SJCRH30 (cell line): Measurements from ENCODE around the gene RAB7B. TPM values are rescaled to one million over a fixed set of nuclear protein-coding genes. Genes with fewer than 3 reads are reported as not detected.

Experiments
- DNase-seq, 2 experiments: peaks; one replicate each; pipeline ENCODE4 v3.0.0-alpha.2; 2015 to 2020
- H3K27ac ChIP-seq: fragments of 250-450 bp; sonication (Bioruptor Pico); 2 replicates; pipeline ENCODE4 v1.5.1; 2020; ENCODE audit warnings: mild to moderate bottlenecking, moderate library complexity
- H3K27me3 ChIP-seq: fragments of 250-450 bp; sonication (Bioruptor Pico); 2 replicates; pipeline ENCODE4 v1.5.1; 2020; ENCODE audit warnings: mild to moderate bottlenecking, moderate library complexity
- H3K36me3 ChIP-seq: fragments of 250-450 bp; sonication (Bioruptor Pico); 2 replicates; pipeline ENCODE4 v1.5.1; 2020; ENCODE audit warnings: mild to moderate bottlenecking, moderate library complexity
- H3K4me1 ChIP-seq: fragments of 250-450 bp; sonication (Bioruptor Pico); 2 replicates; pipeline ENCODE4 v1.5.1; 2020; ENCODE audit warnings: mild to moderate bottlenecking, moderate library complexity
- H3K4me3 ChIP-seq: fragments of 250-450 bp; sonication (Bioruptor Pico); 2 replicates; pipeline ENCODE4 v1.5.1; 2020; ENCODE audit warnings: mild to moderate bottlenecking, moderate library complexity
- H3K9me3 ChIP-seq: fragments of 250-450 bp; sonication (Bioruptor Pico); replicated peaks from 2 replicates; pipeline ENCODE4 v1.5.1; 2020; ENCODE audit warnings: mild to moderate bottlenecking, moderate library complexity
- total RNA-seq: library from RNA; depleted of rRNA; stranded (reverse); fragments of >200 nt; shearing (Covaris generic); gene quantifications from 2 replicates; pipeline ENCODE4 v1.2.3, GENCODE V29; 2014

RAB7B gene
- total RNA-seq, 1 experiment from 2014 or later = not detected

- H3K27me3 ChIP-seq = 0 out of 2 replicates have a peak, but pooled peaks cover 5% of the 10 kb centered on the region
- no peaks in the 10 kb centered on the region for H3K9me3 ChIP-seq
- H3K27ac ChIP-seq = no peak overlapping the region
- no peaks in the 10 kb centered on the region for H3K36me3 ChIP-seq
- no peak overlapping the region for H3K4me3 ChIP-seq
- peaks cover 8% of the 10 kb centered on the region; the same call in 1 of the 2 replicates for H3K4me1 ChIP-seq
- DNase-seq = no peak
Measured at GRCh38 chr1:205963352-205964155, 39.6 kb downstream of the RAB7B start.

- Histone ChIP-seq H3K9me3 (no peaks in the 10 kb centered on the region), H3K27me3 (0 out of 2 replicates have a peak, but pooled peaks cover 5% of the 10 kb centered on the region), H3K36me3 (no peaks in the 10 kb centered on the region), H3K4me3 (no peak overlapping the region), H3K27ac (no peak overlapping the region), H3K4me1 (peaks cover 8% of the 10 kb centered on the region; the same call in 1 of the 2 replicates)
- DNase-seq = no peak
Measured at GRCh38 chr1:205962821-205963221, 40.4 kb downstream of the RAB7B start.

- Histone ChIP-seq H3K27me3 (0 out of 2 replicates have a peak, but pooled peaks cover 5% of the 10 kb centered on the region), H3K27ac (no peak overlapping the region), H3K9me3 (no peaks in the 10 kb centered on the region), H3K4me1 (peaks cover 8% of the 10 kb centered on the region; the same call in 1 of the 2 replicates), H3K36me3 (no peaks in the 10 kb centered on the region), H3K4me3 (no peak overlapping the region)
- DNase-seq = no peak
Measured at GRCh38 chr1:205961991-205962820, 41.0 kb downstream of the RAB7B start.

GRCh38 chr1:205961405-205961804 lies 41.8 kb downstream of the RAB7B start:
- Histone ChIP-seq H3K4me1 (peaks cover 8% of the 10 kb centered on the region; the same call in 1 of the 2 replicates), H3K27ac (no peak overlapping the region), H3K9me3 (no peaks in the 10 kb centered on the region), H3K36me3 (no peaks in the 10 kb centered on the region), H3K27me3 (peaks cover 5% of the 10 kb centered on the region; the same call in 1 of the 2 replicates), H3K4me3 (no peak overlapping the region)
- DNase-seq = no peak

- Histone ChIP-seq H3K4me1 (peaks cover 8% of the 10 kb centered on the region; the same call in 1 of the 2 replicates), H3K9me3 (no peaks in the 10 kb centered on the region), H3K36me3 (no peaks in the 10 kb centered on the region), H3K27me3 (peaks cover 5% of the 10 kb centered on the region; the same call in 1 of the 2 replicates), H3K27ac (no peak overlapping the region), H3K4me3 (no peak overlapping the region)
- DNase-seq = no peak
Measured at GRCh38 chr1:205959789-205960188, 43.4 kb downstream of the RAB7B start.

GRCh38 chr1:205955499-205955898 lies 47.7 kb downstream of the RAB7B start:
- H3K4me3 ChIP-seq = no peak overlapping the region
- H3K27ac ChIP-seq = no peak overlapping the region
- no peak for DNase-seq
- peaks cover under 1% of the 10 kb centered on the region; the same call in 1 of the 2 replicates for H3K27me3 ChIP-seq
- no peaks in the 10 kb centered on the region for H3K36me3 ChIP-seq
- peaks cover 10% of the 10 kb centered on the region; the same call in 1 of the 2 replicates for H3K4me1 ChIP-seq
- no peaks in the 10 kb centered on the region for H3K9me3 ChIP-seq

GRCh38 chr1:205954819-205955404 lies 48.3 kb downstream of the RAB7B start:
- Histone ChIP-seq H3K4me1 (peaks cover 10% of the 10 kb centered on the region; the same call in 1 of the 2 replicates), H3K9me3 (no peaks in the 10 kb centered on the region), H3K27me3 (peaks cover 7% of the 10 kb centered on the region; the same call in 1 of the 2 replicates), H3K4me3 (no peak overlapping the region), H3K27ac (no peak overlapping the region), H3K36me3 (no peaks in the 10 kb centered on the region)
- no peak for DNase-seq

GRCh38 chr1:205951746-205952145 lies 51.4 kb downstream of the RAB7B start:
- H3K4me3 ChIP-seq = no peak overlapping the region
- H3K4me1 ChIP-seq = peaks cover 10% of the 10 kb centered on the region; the same call in 1 of the 2 replicates
- peaks cover 12% of the 10 kb centered on the region; the same call in 1 of the 2 replicates for H3K27me3 ChIP-seq
- no peak overlapping the region for H3K27ac ChIP-seq
- no peaks in the 10 kb centered on the region for H3K9me3 ChIP-seq
- DNase-seq = no peak
- no peaks in the 10 kb centered on the region for H3K36me3 ChIP-seq

GRCh38 chr1:205950826-205951549 lies 52.2 kb downstream of the RAB7B start:
- Histone ChIP-seq H3K9me3 (no peaks in the 10 kb centered on the region), H3K27ac (no peak overlapping the region), H3K27me3 (0 out of 2 replicates have a peak, but pooled peaks cover 12% of the 10 kb centered on the region), H3K4me1 (peaks cover 10% of the 10 kb centered on the region; the same call in 1 of the 2 replicates), H3K36me3 (no peaks in the 10 kb centered on the region), H3K4me3 (no peak overlapping the region)
- DNase-seq = no peak

- no peak overlapping the region for H3K27ac ChIP-seq
- no peaks in the 10 kb centered on the region for H3K36me3 ChIP-seq
- peaks cover 12% of the 10 kb centered on the region; the same call in 1 of the 2 replicates for H3K27me3 ChIP-seq
- no peaks in the 10 kb centered on the region for H3K9me3 ChIP-seq
- DNase-seq = no peak
- H3K4me1 ChIP-seq = peaks cover 10% of the 10 kb centered on the region; the same call in 1 of the 2 replicates
- no peak overlapping the region for H3K4me3 ChIP-seq
Measured at GRCh38 chr1:205950280-205950679, 52.9 kb downstream of the RAB7B start.

GRCh38 chr1:205949753-205950152 lies 53.4 kb downstream of the RAB7B start:
- no peak for DNase-seq
- H3K27ac ChIP-seq = no peak overlapping the region
- no peaks in the 10 kb centered on the region for H3K36me3 ChIP-seq
- peaks cover 12% of the 10 kb centered on the region; the same call in 1 of the 2 replicates for H3K27me3 ChIP-seq
- peaks cover 10% of the 10 kb centered on the region; the same call in 1 of the 2 replicates for H3K4me1 ChIP-seq
- H3K9me3 ChIP-seq = no peaks in the 10 kb centered on the region
- H3K4me3 ChIP-seq = no peak overlapping the region

GRCh38 chr1:205948886-205949285 lies 54.3 kb downstream of the RAB7B start:
- Histone ChIP-seq H3K36me3 (no peaks in the 10 kb centered on the region), H3K9me3 (no peaks in the 10 kb centered on the region), H3K27ac (no peak overlapping the region), H3K4me3 (no peak overlapping the region), H3K4me1 (peaks cover 10% of the 10 kb centered on the region; the same call in 1 of the 2 replicates), H3K27me3 (peaks cover 12% of the 10 kb centered on the region; the same call in 1 of the 2 replicates)
- DNase-seq = peak in 1 of 2 experiments; percentile 43

GRCh38 chr1:205948039-205948438 lies 55.2 kb downstream of the RAB7B start:
- DNase-seq = no peak
- Histone ChIP-seq H3K27me3 (peaks cover 13% of the 10 kb centered on the region), H3K9me3 (no peaks in the 10 kb centered on the region), H3K4me1 (peaks cover 7% of the 10 kb centered on the region; the same call in 1 of the 2 replicates), H3K36me3 (no peaks in the 10 kb centered on the region), H3K4me3 (no peak overlapping the region), H3K27ac (no peak overlapping the region)

GRCh38 chr1:205947024-205947423 lies 56.2 kb downstream of the RAB7B start:
- H3K9me3 ChIP-seq = no peaks in the 10 kb centered on the region
- peaks cover 7% of the 10 kb centered on the region; the same call in 1 of the 2 replicates for H3K4me1 ChIP-seq
- H3K4me3 ChIP-seq = no peak overlapping the region
- DNase-seq = no peak
- no peak overlapping the region for H3K27ac ChIP-seq
- no peaks in the 10 kb centered on the region for H3K36me3 ChIP-seq
- peaks cover 18% of the 10 kb centered on the region for H3K27me3 ChIP-seq
